GM12873 (cell line): ENCODE data around the gene ITGA8.

Source experiments
- TF ChIP-seq, protein P1 (sequence below): IDR thresholded peaks from 2 replicates; pipeline ENCODE4 v1.5.1; 2012; ENCODE audit warnings: low read depth, mild to moderate bottlenecking, moderate library complexity, low read length, control low read depth; ENCODE audit not compliant: insufficient read depth; ENCODE audit errors: missing control alignments

Gene ITGA8

DNA sequence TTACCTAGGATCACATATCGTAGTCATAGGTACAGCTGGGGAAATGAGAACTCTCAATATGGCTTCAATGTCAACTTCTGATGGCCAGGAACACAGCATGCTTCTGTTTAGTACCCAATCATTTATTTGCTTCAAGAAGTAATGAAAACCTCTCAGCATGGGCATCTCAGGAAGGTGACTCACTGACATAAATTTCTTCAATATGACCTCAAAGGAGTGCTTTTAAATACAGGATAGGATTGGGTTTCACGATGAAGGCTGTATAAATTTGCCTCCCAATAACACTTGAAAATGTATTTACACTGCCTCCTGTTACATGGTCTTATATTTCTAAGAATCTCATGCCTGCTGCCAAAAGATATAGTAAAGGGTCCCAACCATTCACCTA lies 15.1 kb downstream of the ITGA8 start:
- TF ChIP-seq, protein P1, sequence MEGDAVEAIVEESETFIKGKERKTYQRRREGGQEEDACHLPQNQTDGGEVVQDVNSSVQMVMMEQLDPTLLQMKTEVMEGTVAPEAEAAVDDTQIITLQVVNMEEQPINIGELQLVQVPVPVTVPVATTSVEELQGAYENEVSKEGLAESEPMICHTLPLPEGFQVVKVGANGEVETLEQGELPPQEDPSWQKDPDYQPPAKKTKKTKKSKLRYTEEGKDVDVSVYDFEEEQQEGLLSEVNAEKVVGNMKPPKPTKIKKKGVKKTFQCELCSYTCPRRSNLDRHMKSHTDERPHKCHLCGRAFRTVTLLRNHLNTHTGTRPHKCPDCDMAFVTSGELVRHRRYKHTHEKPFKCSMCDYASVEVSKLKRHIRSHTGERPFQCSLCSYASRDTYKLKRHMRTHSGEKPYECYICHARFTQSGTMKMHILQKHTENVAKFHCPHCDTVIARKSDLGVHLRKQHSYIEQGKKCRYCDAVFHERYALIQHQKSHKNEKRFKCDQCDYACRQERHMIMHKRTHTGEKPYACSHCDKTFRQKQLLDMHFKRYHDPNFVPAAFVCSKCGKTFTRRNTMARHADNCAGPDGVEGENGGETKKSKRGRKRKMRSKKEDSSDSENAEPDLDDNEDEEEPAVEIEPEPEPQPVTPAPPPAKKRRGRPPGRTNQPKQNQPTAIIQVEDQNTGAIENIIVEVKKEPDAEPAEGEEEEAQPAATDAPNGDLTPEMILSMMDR, result no peak

- TF ChIP-seq, protein P1, result no peak
Measured at GRCh38 chr10:15703944-15704580, 15.7 kb downstream of the ITGA8 start.

DNA sequence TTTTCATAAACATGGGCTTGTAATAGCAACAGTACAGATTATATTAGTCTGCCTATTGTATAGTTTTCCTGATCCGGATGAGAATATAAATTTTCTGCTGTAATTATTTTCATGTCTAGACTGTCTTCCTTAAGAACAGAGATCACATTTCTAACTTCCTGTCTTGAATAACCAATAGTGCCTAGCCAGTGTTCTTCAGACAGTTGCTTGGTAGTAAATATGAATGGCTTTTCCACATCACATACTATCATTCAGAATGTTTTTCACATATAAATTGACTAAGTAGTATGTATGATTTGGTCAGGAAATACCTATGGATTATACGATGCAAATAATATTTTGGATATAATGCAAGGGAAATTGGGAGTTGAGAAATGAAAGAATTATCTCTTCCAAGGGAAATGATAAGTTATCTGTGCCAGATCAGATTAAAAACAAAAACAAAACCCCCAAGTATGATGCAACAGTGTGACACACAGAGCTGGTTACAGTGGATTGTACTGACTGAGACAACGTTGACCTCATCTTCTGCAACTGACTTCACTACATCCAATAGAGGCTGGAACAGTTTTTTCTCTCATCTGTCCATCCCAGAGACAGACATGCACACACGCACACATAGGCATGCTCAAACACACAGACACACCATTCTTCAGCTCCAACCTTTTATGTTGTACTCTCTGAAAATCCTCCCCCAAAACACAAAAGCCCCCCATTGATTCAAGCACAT lies 16.4 kb downstream of the ITGA8 start:
- TF ChIP-seq, protein P1, result no peak

DNA sequence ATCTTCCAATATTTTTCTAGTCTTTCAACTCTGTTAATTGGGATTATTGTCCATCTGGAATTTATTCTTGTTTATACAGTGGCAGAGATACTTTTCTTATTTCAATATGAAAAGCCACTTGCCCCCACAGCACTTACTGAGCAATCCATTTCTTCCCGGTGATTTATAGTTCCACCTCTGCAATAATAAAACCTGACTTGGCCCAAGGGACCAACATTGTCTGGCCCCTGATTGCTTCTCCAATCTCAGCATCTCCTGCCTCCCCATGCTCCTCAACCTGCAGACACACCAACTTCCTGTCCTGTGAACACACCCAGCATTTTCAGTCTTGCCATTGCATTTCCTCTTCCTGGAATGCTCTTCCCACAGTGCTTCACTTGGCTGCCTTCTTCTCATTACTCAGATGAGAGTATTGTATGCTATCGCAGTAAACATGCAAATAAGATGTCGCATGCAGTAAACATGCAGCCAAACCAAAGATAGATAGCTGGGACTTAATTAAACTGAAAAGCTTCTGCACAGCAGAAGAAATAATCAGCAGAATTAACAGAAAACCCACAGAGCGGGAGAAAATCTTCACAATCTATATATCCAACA lies 19.5 kb downstream of the ITGA8 start:
- TF ChIP-seq, protein P1, result no peak

GRCh38 chr10:15695852-15696251 lies 23.9 kb downstream of the ITGA8 start:
- TF ChIP-seq, protein P1, result no peak

GRCh38 chr10:15690031-15690430 lies 29.7 kb downstream of the ITGA8 start:
- TF ChIP-seq, protein P1, result no peak

GRCh38 chr10:15684768-15685167 lies 35.0 kb downstream of the ITGA8 start:
- TF ChIP-seq, protein P1, result no peak
